Erythroblast (primary cell): ENCODE data around the gene ZNFX1.

ENCODE experiments used
- GATA1 ChIP-seq: IDR thresholded peaks from 2 replicates; pipeline ENCODE4 v1.6.1; 2011; ENCODE audit warnings: low read depth, mild to moderate bottlenecking, control low read depth, low read length, moderate library complexity
- POLR2A ChIP-seq: IDR thresholded peaks from 2 replicates; pipeline ENCODE4 v1.6.1; 2011; ENCODE audit warnings: mild to moderate bottlenecking, low read length

GRCh38 chr20:49272654-49273053, 5.2 kb downstream of the ZNFX1 start:
- TF ChIP-seq POLR2A (no peak), GATA1 (no peak)
